ENCODE measurements around the gene NLGN1.

Gene NLGN1

DNA sequence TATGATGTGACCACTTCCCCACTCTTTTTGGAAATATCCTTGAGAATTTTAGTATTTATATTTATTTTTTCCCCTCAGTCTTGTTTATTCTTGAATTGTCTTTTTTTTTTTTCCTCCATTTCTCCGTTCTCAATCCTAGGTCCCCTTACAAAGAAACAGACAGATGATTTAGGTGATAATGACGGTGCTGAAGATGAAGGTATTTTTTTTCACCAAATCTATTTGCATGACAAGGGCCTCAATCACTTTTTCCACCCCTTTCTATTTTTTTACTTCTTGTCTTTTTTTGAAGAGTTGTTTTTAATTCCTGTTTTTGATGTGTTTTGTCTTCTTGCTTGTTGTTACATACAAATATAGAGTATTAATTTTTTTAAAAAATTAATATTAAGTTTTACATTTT, 402.6 kb downstream of the NLGN1 start:
- no peak overlapping the region for H3K27ac ChIP-seq
- TF ChIP-seq, protein P1, sequence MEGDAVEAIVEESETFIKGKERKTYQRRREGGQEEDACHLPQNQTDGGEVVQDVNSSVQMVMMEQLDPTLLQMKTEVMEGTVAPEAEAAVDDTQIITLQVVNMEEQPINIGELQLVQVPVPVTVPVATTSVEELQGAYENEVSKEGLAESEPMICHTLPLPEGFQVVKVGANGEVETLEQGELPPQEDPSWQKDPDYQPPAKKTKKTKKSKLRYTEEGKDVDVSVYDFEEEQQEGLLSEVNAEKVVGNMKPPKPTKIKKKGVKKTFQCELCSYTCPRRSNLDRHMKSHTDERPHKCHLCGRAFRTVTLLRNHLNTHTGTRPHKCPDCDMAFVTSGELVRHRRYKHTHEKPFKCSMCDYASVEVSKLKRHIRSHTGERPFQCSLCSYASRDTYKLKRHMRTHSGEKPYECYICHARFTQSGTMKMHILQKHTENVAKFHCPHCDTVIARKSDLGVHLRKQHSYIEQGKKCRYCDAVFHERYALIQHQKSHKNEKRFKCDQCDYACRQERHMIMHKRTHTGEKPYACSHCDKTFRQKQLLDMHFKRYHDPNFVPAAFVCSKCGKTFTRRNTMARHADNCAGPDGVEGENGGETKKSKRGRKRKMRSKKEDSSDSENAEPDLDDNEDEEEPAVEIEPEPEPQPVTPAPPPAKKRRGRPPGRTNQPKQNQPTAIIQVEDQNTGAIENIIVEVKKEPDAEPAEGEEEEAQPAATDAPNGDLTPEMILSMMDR (IDR thresholded peaks at IDR 0.05), result no peak

DNA sequence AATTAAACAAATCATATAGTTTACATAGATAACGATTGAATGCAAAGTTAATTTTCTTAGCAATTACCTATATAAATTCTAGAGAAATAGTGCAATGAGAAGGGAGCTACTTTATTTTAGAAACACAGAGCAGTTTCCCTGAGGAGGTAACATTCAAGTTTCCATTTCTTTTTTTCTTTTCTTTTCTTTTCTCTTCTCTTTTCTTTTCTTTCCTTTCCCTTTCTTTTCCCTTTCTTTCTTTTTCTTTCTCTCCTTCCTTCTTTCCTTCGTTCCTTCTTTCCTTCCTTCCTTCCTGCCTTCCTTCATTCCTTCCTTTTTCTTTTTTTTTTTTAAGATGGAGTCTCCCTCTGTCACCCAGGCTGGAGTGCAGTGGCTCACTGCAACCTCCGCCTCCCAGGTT, 417.3 kb downstream of the NLGN1 start:
- TF ChIP-seq, protein P1 (IDR thresholded peaks at IDR 0.05), result no peak
- H3K27ac ChIP-seq, result no peak overlapping the region

DNA sequence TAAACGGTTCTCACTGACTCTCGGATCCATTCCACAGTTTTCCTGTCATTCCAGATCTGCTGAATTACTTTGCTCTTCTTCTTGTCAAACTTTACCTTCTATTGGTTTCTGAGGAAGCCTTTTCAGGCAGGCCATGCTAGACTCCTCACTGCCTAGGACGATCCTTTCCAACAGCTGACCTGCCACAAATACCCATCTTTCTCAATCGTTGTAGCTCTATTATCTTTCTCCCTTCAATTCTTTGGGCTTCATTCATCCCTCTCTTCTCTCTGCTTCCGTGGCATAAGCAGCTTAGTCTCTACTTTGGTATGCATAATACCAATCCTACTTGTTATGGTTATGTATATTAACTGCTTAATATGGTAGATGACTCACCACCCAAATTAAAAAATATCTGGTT, 421.8 kb downstream of the NLGN1 start:
- no peak overlapping the region for H3K27ac ChIP-seq

DNA sequence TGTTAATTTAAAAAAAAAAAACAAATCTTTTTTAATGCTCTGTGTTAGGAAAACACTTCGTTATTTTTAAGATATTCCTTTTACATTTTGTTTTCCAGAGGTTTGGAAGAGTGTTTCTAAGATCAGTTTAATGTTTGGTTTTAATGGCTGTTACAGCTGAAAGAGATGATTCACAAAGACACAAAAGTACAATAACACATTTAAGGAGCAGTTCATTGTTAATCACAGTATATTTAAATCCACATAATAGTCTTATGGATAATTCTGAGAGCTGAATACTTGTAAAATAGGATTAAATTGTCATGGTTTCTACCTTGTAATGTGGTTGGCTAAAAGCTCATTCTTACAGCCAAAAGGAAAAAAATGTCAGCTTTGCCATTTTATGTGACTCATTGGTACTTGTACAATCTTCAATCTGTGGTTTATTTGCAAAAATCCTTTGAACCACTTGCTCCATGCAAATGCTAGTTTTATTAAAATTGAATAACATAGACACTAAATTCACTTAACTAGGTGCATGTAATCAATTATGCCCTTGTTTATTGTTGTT, 426.4 kb downstream of the NLGN1 start:
- no peak overlapping the region for H3K27ac ChIP-seq

More for the DNA sequence above, 421.8 kb downstream of the NLGN1 start:
- TF ChIP-seq, protein P1 (IDR thresholded peaks at IDR 0.05), result no peak
- TF ChIP-seq ZFX (IDR thresholded peaks at IDR 0.05; ENCODE audit: borderline replicate concordance), result no peak

DNA sequence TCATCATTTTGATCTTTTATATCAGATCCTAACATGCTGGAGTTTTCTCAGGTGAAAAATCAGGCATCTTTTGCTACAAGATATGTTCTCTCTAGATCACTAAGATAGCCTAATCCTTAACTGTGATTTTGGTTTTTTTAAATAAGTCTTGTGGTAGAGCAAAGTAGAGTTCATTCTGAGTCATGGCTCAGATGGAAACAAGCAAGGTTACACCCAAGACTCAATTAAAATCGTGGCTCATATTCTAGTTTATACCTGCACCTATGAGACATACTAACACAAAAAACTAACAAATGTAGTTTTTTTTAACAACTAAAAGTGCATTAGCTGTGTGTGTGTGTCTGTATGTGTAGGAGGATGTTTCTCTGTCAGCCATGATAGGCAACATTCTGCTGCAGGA, 428.2 kb downstream of the NLGN1 start:
- TF ChIP-seq, protein P1 (IDR thresholded peaks at IDR 0.05), result no peak
- TF ChIP-seq ZFX (IDR thresholded peaks at IDR 0.05; ENCODE audit: borderline replicate concordance), result no peak
- H3K27ac ChIP-seq, result peak overlapping the region; percentile 39

More for the DNA sequence above, 426.4 kb downstream of the NLGN1 start:
- no peak for TF ChIP-seq ZFX (IDR thresholded peaks at IDR 0.05; ENCODE audit: borderline replicate concordance)
- TF ChIP-seq, protein P1 (IDR thresholded peaks at IDR 0.05), result no peak

DNA sequence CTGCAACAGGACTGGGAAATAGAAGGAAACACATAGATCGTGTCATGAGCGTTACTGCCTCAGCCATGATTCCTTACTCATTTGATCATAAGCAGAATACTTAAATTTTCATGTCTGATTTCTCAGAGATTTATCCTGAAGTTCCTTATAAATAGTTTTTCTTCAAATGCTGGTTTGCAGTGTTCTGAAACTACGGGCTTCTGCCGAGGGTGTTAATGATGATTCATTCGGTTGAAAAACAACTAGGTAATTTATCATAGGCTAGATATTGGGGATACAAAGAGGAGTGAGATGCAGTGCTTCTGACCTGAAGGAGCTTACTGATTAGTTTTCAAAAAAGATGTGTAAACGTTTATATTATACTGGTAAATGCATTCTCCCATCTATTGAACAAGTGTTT, 428.9 kb downstream of the NLGN1 start:
- TF ChIP-seq, protein P1 (IDR thresholded peaks at IDR 0.05), result no peak
- TF ChIP-seq ZFX (IDR thresholded peaks at IDR 0.05; ENCODE audit: borderline replicate concordance), result no peak
- peak overlapping the region; percentile 39 for H3K27ac ChIP-seq

DNA sequence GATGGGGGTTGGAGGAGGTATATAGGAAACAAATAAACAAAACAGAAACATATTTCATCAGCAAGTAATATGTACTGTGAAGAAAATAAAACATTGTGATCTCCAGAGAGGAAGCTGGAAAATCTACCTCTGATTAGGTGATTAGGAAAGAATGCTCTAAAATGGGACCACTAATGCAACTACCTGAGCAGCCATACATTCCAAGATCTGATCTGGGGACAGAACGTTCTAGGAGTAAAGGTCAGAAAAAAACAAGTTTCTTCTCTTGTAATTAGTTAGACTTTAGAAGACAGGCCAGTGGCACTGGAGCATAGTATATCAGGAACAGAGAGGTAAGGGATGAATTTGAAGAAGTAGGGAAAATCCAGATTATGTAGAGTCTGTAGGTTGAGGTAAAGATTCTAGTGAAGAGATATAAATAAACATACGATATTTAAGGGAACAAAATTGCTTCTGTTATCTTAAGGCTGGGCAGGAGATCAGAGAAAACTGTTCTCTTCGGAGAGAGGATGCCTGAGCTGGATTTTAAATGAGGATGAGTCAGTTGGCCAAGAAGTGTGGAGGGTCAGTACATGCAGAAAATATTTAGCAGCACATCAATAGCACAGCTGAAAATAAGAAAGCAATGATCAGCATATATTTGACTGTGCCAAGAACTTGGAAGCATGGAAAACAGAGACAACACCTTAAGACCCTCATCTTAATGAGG, 429.5 kb downstream of the NLGN1 start:
- TF ChIP-seq, protein P1 (IDR thresholded peaks at IDR 0.05), result no peak
- TF ChIP-seq ZFX (IDR thresholded peaks at IDR 0.05; ENCODE audit: borderline replicate concordance), result no peak
- H3K27ac ChIP-seq, result peak overlapping the region; percentile 39
